Right lobe of liver (tissue), 6 donors: ENCODE measurements around the gene GPR50. TPM values are rescaled to one million over a fixed set of nuclear protein-coding genes. Genes with fewer than 3 reads are reported as not detected.

ENCODE experiments used
- ATAC-seq, 4 donors: fragments of 200-7000 bp; cut with Tn5 transposase; one replicate each; pipeline ENCODE4 v1.9.1; 2020; ENCODE audit warnings: mild to moderate bottlenecking in 4 of 4, moderate library complexity in 4 of 4
- DNase-seq, 3 donors: peaks; one replicate each; pipeline ENCODE4 v3.0.0-alpha.2; 2020
- H3K27ac ChIP-seq, 3 donors: fragments of 200-600 bp; one replicate each; pipeline ENCODE4 v1.8.0; 2022
- H3K27me3 ChIP-seq, 2 donors: fragments of 200-600 bp; one replicate each; pipeline ENCODE4 v1.8.0; 2022
- H3K36me3 ChIP-seq, 4 donors: fragments of 200-600 bp; sonication (generic) in 1 of 4; one replicate each; pipeline versions ENCODE4 v1.5.1 to v1.8.0; 2017 to 2022; ENCODE audit warnings: control low read depth in 1 of 4
- H3K4me1 ChIP-seq, 4 donors: fragments of 200-600 bp; sonication (generic) in 1 of 4; one replicate each; pipeline versions ENCODE4 v1.5.1 to v1.8.0; 2017 to 2022; ENCODE audit warnings: control low read depth in 1 of 4
- H3K4me3 ChIP-seq, 3 donors: fragments of 200-600 bp; one replicate each; pipeline ENCODE4 v1.8.0; 2022
- H3K9me3 ChIP-seq, 4 donors: fragments of 200-600 bp; sonication (generic) in 1 of 4; one replicate each; pipeline versions ENCODE4 v1.5.1 to v1.8.0; 2017 to 2022; ENCODE audit warnings: control low read depth in 1 of 4
- CTCF ChIP-seq, 4 donors: fragments of 200-600 bp in 3 of 4; fragments of 450-650 bp in 1 of 4; IDR thresholded peaks; one replicate each; pipeline versions ENCODE4 v1.5.1 to v1.8.0; 2016 to 2022; ENCODE audit warnings: antibody characterized with exemption in 4 of 4, mild to moderate bottlenecking in 2 of 4
- POLR2A ChIP-seq: fragments of 450-650 bp; IDR thresholded peaks from one replicate; pipeline ENCODE4 v1.6.1; 2017; ENCODE audit warnings: antibody characterized with exemption, mild to moderate bottlenecking
- WGBS: methylation state at CpG from one replicate; pipeline ENCODE4 v1.1.6; 2018; ENCODE audit warnings: low coverage, low lambda C conversion rate; ENCODE audit not compliant: insufficient coverage; ENCODE audit errors: missing lambda C conversion rate; 5-methylcytosine and 5-hydroxymethylcytosine counted together
- intact Hi-C, 2 donors: fragments of 100-400 bp; cut with DNase I; formaldehyde crosslinking; loops; one replicate each; pipeline versions ENCODE4 v1.11.2 to v1.14.1; 2022
- total RNA-seq, 6 experiments: library from RNA; depleted of rRNA in 2 of 6; stranded (reverse); fragments of >200 nt in 2 of 6; fragmentation: NEBNext Ultra II Directional in 3 of 6; extraction: Animal tissue kit (Norgen Biotek cat#: 25700) in 3 of 6; gene quantifications; one replicate each; pipeline versions ENCODE4 v1.1.0 to v1.2.4, GENCODE V29; 2016 to 2023
- donor health status: DM: no; HTN: yes; CAD: no.
- donor health status: DM: no; HTN: no; CAD: no.
- donor health status: DM: no; HTN: no; CAD: no.
- donor health status: DM: no; HTN: yes; CAD: no.
- donor health status: DM: no; HTN: yes; CAD: no.

The GPR50 gene
- total RNA-seq, 6 experiments from 2014 or later = not detected

- ATAC-seq = no peak
- Histone ChIP-seq H3K4me3 (no peak overlapping the region), H3K36me3 (no peaks in the 10 kb centered on the region), H3K27me3 (peaks cover 0 to 23% of the 10 kb centered on the region in 2 donors), H3K27ac (no peak overlapping the region), H3K9me3 (no peaks in the 10 kb centered on the region), H3K4me1 (no peaks in the 10 kb centered on the region)
- DNase-seq = no peak
- no peak for TF ChIP-seq CTCF (IDR thresholded peaks at IDR 0.05)
- no peak for TF ChIP-seq POLR2A
- intact Hi-C loops = no loop called here
- WGBS = 19% methylated on average over 13 of the region's 14 CpGs
Observed at GRCh38 chrX:151183912-151184565, 7.7 kb downstream of the GPR50 start.

DNA sequence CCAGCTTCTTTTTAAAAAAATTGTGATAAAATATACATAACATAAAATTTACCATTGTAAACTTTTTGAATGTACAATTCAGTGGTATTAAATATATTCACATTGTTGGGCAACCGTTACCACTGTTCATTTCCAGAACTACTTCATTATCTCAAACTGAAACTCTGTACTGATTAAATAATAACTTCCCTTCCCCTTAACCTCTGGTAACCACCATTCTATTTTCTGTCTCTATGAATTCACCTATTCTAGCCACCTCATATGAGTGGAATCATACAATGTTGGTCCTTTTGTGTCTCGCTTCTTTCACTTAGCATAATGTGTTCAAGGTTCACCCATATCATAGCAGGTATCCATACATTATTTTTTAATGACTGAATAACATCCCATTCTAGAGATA, 8.3 kb downstream of the GPR50 start:
- Histone ChIP-seq H3K27me3 (peaks cover 0 to 22% of the 10 kb centered on the region in 2 donors), H3K4me3 (no peak overlapping the region)
- WGBS = 51% methylated on average over 2 of the region's 2 CpGs

DNA sequence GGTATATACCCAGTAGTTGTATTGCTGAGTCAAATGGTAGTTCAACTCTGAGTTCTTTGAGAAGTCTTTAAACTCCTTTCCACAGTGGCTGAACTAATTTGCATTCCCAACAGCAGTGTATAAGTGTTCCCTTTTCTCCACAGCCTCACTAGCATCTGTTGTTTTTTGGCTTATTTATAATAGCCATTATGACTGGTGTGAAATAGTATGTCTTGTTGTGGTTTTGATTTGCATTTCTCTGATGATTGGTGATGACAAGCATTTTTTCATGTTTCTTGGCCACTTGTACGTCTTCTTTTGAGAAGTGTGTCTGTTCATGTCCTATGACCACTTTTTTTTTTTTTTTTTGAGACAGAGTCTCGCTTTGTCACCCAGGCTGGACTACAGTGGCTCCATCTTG, 30.5 kb downstream of the GPR50 start:
- intact Hi-C loops = no loop called here
- H3K9me3 ChIP-seq = no peaks in the 10 kb centered on the region
- no peak overlapping the region for H3K27ac ChIP-seq
- no peak overlapping the region for H3K4me3 ChIP-seq
- H3K36me3 ChIP-seq = no peaks in the 10 kb centered on the region
- WGBS = 18% methylated on average over 2 of the region's 2 CpGs
- H3K27me3 ChIP-seq = no peaks in the 10 kb centered on the region
- no peak for DNase-seq
- ATAC-seq = no peak
- no peaks in the 10 kb centered on the region for H3K4me1 ChIP-seq
- TF ChIP-seq POLR2A (no peak), CTCF (IDR thresholded peaks at IDR 0.05) (no peak)

More for the DNA sequence above, 8.3 kb downstream of the GPR50 start:
- Histone ChIP-seq H3K36me3 (no peaks in the 10 kb centered on the region), H3K9me3 (no peaks in the 10 kb centered on the region), H3K4me1 (no peaks in the 10 kb centered on the region), H3K27ac (no peak overlapping the region)
- TF ChIP-seq CTCF (IDR thresholded peaks at IDR 0.05) (no peak), POLR2A (no peak)
- DNase-seq (no peak), ATAC-seq (no peak)
- intact Hi-C loops = no loop called here

DNA sequence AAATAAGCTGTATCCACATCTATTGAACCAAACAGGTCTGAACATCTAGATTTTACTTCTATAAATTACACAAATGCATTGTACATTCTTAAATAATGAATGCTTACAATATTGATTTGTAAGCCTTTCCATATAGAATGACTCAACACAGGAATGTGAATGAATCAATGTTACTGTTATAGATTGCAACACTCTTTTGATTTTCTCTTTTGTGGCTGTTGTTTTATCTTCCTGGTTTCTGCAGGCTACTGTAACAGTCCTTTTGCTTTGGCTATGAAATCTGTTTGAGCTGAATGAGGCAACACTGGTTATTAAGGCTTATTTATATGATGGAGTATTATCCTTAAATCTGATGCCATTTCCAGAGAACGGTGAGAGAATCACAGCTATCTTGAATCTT, 49.5 kb downstream of the GPR50 start:
- Histone ChIP-seq H3K4me3 (no peak overlapping the region), H3K27ac (no peak overlapping the region), H3K27me3 (no peaks in the 10 kb centered on the region), H3K4me1 (no peaks in the 10 kb centered on the region), H3K9me3 (no peaks in the 10 kb centered on the region), H3K36me3 (no peaks in the 10 kb centered on the region)
- no peak for TF ChIP-seq POLR2A
- no peak for TF ChIP-seq CTCF (IDR thresholded peaks at IDR 0.05)
- intact Hi-C loops = no loop called here
- ATAC-seq (no peak), DNase-seq (no peak)
- WGBS = 30% methylated on average over 1 of the region's 1 CpG
